A673 (cell line): ENCODE data around the gene ZNF397.

Experiments used
- CTCF ChIP-seq: fragments of 300-800, 200-600 bp; sonication (generic); conservative IDR thresholded peaks from 2 replicates; pipeline ENCODE4 v1.5.1; 2017; ENCODE audit warnings: low read depth, mild to moderate bottlenecking, antibody characterized with exemption, low read length, moderate library complexity, mixed read lengths
- EZH2 ChIP-seq: fragments of 200-600 bp; sonication (generic); IDR thresholded peaks from 2 replicates; pipeline ENCODE4 v1.6.1; 2017; ENCODE audit warnings: borderline replicate concordance, low read depth, mild to moderate bottlenecking, mixed read lengths, antibody characterized with exemption, low read length; ENCODE audit not compliant: poor library complexity, severe bottlenecking

- TF ChIP-seq CTCF (no peak), EZH2 (no peak)
These were observed 5.0 kb downstream of the ZNF397 start for GRCh38 chr18:35245719-35246317.
